Activated CD4-positive, alpha-beta T cell treated with anti-CD3 and anti-CD28 coated beads, Interleukin-2, amount 50 U/mL, for 1 hour (primary cell): Measurements from ENCODE around the gene LRRTM4.
"Not testable (repeated sequence)": the region's sequence is repeated elsewhere in the genome, so short reads cannot be mapped to it uniquely, and the experiment has no call there.

Experiments
- DNase-seq: peaks from one replicate; pipeline ENCODE4 v3.0.0-alpha.2; 2020

LRRTM4 gene

DNA sequence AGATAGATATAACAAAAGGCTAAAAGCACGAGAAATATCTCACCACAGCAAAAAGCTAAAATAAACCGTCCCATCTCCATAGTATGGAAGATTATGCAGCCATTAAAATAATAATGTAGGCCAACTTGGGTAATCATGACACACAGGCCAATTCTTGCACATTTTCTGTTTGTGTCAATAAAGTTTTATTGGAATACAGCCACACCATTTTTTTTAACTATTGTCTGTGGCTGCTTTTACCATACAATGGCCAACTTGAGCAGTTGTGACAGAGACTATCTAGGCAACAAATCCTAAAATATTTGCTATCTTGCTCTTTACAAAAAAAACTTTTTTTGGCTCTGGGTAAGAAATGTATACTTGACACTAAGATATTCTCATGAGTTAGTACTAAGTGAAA, 212.5 kb downstream of the LRRTM4 start:
- DNase-seq, result no peak

- no peak for DNase-seq
Measured at GRCh38 chr2:77301441-77301840, 220.7 kb downstream of the LRRTM4 start.

DNA sequence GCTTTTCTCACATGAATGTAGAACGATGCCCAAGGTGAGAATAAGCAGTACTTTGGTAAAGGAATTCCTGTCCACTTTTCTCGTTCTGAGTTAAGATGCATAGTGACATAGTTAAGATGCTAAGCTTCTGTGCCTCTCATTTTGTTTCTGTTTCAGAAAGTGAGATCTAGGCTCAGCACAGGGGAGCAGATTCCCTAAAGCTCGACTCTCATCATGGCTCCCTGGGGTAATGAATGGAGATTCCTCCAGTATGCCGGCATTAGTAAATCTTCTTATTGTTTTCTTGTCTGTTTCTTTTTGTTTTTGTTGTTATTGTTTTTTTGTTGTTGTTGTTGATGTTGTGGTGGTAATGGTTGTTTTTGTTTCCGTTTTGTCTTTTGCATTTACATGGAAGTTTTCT, 225.4 kb downstream of the LRRTM4 start:
- no peak for DNase-seq

DNA sequence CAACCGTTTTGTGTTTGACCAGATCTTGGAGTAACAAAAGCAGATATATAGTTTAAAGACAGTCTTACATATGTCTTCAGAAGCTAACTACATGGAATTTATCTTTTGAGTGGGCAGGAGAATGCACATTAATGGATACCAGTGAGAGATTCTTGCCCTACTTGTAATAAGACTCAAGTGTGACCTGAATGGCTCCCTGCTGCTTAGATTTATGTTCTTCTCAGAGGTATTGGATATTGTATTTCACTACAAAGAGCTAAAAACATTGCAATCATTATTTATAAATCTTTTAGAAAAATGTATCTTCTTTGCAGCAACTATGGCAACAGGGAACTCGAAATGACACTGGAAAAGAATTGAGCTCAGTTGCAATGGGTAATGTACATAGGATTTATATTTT, 227.7 kb downstream of the LRRTM4 start:
- no peak for DNase-seq

DNA sequence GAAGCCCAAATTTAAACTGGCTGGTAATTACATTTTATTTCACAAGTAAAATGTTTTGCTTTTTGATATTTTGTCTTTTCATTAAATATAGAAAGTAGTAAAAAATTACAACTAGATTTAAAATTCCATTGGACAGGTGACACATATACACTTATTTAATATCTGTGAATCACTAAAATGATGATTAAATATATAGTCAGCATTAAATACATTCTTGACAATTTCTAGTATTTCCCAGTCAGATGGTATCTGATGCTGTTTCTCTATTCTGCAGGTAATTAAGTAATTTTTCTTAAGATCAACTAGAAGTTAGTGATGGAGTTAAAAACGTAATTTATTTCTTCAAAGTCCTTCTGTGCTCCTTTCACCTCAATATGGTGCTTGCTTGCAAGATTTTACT, 237.8 kb downstream of the LRRTM4 start:
- no peak for DNase-seq

GRCh38 chr2:77271262-77271661, 250.9 kb downstream of the LRRTM4 start:
- no peak for DNase-seq

DNA sequence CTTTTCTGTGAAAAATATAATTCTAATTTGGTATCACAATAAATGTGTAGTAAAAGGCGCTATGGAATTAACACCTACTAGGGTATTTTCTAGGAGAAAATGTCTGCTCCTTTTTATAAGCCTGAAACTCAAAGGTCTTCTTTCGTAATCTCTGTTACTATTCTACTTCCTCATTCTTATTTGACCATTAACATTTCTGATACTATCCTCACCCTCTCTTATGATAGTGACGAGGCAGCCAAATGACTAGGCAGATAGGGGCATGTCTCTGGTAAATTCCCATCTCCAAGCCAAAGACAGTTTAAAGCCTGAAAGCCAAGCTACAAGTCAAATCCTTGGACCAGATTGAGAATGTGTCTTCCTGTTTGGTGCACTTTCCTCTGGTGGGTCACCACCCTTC, 251.7 kb downstream of the LRRTM4 start:
- no peak for DNase-seq

DNA sequence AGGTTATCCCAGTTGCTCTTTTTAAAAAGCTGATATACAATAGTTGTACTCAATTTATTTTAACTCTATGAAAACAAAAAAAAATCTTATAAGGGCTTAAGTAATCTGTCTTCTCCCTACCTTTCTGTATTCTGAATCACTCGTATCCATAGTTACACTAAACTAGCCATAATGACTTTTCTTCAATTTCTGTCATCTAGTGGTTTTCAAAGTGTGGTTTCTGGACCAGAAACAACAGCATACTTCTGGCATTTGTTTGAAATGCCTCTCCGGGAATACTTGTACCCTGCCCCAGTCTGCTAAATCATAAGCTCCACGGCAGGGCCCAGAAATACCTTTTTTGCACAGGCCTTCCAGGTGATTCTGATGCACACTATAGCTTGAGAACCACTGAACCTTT, 253.6 kb downstream of the LRRTM4 start:
- DNase-seq, result no peak

- no peak for DNase-seq
Measured at GRCh38 chr2:77232909-77233425, 289.2 kb downstream of the LRRTM4 start.

DNA sequence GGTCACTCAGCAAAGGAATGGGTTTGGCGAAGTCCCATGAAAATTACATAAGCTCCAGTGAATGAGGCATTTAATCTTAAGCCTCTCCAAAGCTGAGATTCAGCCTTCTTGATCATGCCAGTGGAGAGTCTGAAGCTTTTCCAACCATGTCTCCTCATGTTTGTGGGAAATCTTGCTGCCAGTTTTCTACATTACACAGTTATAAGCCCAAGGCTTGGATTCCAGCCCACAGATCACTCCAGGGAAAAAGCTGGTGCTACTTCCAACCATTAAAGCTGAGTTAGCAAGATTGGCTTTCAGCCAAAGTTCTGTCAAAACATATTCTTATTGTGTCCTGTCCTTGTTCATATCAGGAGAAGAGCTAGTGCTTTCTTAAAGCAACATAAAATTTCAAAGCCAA, 293.8 kb downstream of the LRRTM4 start:
- DNase-seq, result no peak

DNA sequence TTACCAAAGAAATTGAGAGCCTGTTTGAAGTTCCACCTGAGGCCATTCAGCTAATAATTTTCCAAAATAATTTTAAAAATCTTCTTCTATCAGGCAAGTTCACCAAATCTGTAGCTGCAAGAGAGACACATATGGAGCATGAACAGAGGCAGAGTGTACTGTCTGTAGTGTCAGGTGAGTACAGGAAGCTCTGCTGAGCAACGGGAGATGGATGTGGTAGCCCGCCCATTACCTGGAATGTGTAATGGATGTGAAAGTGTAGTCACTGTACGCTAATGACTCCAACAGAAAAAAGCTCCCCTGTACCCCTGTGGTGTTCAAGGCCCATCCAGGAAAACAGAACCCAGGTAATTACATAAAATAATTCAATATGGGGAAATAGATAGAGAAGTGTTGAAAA, 311.5 kb downstream of the LRRTM4 start:
- no peak for DNase-seq

DNA sequence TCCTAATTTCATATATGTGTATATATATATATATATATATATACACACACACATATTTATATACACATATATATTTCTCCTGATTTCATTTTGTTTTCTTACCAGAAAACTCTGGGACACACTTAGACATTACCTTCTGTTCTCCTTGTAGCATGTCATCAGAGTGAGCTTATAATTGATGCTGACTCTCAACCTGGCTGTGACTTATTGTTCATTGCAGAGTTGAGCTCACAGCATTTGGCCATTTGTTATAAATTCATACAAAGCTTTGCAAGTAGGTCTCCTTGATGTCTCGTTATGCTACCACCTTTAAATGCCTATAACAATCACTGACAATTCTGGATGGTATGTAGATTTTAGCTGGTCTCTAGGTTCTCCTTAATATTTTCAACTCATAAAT, 314.8 kb downstream of the LRRTM4 start:
- DNase-seq, result no peak

DNA sequence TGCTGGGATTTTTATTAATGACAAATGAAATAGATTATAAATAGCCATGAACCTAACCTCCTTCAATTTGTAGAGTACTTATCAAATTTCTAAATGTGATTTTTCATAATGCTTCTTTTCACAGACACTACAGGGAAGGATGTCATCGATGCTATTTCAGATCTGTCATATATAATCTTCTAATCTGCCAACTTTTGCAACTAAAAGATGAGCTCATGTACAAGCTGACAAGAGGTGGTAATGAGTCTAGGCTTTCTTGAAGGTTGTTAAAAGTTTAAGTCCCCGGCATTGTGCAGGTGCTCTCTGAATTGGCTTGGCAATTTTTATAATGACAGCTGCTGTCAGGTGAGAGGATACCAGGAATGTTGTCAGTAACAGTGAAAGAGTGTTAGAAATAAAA, 320.4 kb downstream of the LRRTM4 start:
- DNase-seq, result no peak

DNA sequence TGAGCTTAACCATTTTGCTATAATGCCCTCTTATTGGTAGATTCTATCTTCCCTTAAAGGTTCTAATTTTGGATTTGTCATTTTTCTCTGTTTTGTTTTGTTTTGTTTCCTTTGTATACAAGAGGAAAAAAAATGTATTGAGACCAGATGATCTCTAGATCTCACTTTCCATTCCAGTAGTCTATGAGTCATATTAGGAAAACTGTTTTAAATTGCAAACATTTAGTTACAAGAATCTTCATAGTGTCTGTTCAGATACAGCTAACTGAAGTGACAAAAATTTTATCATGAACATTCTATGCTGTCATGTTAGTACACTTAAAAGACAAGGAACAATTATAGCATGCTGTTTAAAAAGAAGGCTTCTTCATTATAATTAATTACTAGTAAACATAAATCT, 322.8 kb downstream of the LRRTM4 start:
- no peak for DNase-seq

- no peak for DNase-seq
Measured at GRCh38 chr2:77193858-77194448, 328.2 kb downstream of the LRRTM4 start.

- DNase-seq, result no peak
Measured at GRCh38 chr2:77192811-77193289, 329.3 kb downstream of the LRRTM4 start.

DNA sequence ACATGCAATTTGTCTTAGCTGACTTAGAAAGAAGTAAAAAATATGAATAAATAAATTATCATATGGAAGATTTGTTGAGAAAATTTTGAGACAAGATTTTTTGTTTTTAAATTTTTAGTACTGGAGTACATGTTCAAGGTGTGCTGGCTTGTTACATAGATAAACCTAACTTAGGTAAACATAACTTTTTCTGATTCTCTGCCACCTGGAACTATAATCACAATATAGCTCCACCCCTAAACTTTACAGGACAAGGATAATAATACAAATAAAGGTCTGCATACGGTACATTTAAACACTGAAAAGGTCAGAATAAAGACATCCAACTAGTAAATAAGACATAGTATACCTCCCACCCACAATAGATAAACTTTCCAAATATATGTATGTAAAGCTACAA, 330.5 kb downstream of the LRRTM4 start:
- no peak for DNase-seq

- DNase-seq, result no peak
Measured at GRCh38 chr2:77190721-77191346, 331.3 kb downstream of the LRRTM4 start.

GRCh38 chr2:77185052-77185451, 337.1 kb downstream of the LRRTM4 start:
- no peak for DNase-seq

DNA sequence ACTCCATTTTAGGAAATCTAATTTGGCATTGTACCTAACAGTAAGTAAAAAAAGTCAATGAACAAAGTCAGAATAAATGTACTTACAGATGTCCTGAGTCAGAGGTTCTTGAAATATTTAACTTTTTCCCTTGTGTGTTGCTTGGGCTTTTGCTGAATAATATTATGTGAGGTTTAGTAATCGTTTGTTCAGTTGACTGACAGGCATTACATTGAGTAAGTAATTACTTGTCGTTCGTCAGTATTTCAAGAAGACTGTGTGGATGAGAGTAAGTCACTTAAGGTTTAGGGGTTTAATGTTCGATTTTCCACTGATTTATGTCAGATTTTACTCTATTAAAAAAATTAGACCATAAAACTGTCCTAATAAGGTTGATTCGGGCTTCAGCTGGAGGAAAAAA, 342.9 kb downstream of the LRRTM4 start:
- no peak for DNase-seq

DNA sequence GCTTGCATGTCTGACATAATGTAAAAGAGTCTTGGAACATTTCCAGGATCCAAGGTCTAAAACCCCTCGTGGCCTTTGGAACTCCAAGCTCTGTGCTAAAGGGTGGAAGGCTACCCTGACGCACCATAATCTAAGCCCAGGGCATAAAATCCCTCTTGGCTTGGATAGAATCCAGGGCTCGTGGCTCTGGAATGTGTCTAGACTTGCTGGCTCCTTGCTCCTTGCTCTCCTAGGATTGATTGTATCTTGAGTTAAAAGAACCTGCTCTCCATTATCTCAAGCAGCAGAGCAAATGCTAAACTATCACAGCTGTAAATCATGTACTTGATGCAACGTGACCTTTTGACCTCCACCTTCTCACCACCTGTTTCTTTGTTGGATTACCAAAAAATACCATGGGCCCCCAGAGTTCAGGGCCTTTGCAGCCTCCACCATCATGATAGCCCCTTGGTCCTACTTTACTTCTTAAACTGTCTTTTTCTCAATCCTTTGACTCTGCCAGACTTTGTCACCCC, 346.9 kb downstream of the LRRTM4 start:
- DNase-seq, result not testable (repeated sequence)

DNA sequence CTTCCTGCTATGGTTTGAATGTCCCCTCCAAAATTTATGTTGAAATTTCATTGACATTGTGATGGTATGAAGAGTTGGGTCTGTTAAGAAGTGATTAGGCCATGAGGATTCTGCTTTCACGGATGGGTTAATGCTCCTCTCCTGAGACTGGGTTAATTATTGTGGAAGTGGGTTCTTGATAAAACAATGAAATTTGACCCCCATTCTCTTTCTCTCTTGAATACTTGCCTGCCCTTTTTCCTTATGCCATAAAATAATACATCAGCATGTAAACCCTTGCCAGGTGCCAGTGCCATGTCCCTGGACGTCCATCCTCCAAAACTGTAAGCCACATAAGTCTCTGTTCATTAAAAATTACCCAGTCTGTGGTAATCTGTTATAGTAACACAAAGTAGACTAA, 352.8 kb downstream of the LRRTM4 start:
- DNase-seq, result no peak

- DNase-seq, result not testable (repeated sequence)
Measured at GRCh38 chr2:77164021-77164420, 358.2 kb downstream of the LRRTM4 start.

DNA sequence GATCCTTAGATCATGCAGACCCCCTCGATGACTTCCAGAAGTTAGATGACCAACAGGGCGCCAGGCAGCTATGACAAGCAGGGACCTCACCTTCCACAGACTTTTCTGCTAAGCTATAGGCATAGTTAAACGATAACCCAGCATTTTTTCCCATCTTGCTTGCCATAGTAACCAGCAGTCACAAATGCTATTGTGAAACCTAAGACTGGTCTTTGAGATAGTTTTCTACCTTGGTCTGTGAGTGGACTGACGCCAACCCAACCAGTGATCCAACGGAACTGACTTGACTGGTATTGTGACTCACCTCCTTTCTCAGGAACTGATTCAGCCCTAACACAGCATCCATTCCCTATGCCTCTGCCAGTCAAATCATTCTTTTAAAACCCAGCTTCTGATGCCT, 361.2 kb downstream of the LRRTM4 start:
- no peak for DNase-seq

- DNase-seq, result no peak
Measured at GRCh38 chr2:77156599-77156998, 365.6 kb downstream of the LRRTM4 start.
